Activated CD4-positive, alpha-beta T cell treated with anti-CD3 and anti-CD28 coated beads, Interleukin-2, Interleukin-6, amounts not matched to agents 100 ng/mL and 50 ng/mL, durations not matched to agents 16 hours and 8 hours (primary cell): ENCODE data around the gene PRR12.

Experiments used
- DNase-seq: peaks from one replicate; pipeline ENCODE4 v3.0.0-alpha.2; 2020

Gene PRR12

DNA sequence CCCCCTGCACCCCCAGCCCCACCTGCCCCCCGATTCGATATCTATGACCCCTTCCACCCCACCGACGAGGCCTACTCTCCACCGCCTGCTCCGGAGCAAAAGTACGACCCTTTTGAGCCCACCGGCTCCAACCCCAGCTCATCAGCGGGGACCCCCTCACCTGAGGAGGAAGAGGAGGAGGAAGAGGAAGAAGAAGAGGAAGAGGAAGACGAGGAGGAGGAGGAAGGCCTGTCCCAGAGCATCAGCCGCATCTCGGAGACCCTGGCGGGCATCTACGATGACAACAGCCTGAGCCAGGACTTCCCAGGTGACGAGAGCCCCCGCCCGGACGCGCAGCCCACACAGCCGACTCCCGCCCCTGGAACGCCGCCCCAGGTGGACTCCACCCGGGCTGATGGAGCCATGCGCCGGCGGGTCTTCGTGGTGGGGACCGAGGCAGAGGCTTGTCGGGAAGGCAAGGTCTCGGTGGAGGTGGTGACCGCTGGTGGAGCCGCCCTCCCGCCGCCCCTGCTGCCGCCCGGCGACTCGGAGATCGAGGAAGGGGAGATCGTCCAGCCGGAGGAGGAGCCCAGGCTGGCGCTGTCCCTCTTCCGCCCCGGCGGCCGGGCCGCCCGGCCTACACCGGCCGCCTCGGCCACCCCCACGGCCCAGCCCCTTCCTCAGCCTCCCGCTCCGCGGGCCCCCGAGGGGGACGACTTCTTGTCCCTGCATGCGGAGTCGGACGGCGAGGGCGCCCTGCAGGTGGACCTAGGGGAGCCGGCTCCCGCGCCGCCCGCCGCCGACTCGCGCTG, 60.2 kb downstream of the PRR12 start:
- no peak for DNase-seq

DNA sequence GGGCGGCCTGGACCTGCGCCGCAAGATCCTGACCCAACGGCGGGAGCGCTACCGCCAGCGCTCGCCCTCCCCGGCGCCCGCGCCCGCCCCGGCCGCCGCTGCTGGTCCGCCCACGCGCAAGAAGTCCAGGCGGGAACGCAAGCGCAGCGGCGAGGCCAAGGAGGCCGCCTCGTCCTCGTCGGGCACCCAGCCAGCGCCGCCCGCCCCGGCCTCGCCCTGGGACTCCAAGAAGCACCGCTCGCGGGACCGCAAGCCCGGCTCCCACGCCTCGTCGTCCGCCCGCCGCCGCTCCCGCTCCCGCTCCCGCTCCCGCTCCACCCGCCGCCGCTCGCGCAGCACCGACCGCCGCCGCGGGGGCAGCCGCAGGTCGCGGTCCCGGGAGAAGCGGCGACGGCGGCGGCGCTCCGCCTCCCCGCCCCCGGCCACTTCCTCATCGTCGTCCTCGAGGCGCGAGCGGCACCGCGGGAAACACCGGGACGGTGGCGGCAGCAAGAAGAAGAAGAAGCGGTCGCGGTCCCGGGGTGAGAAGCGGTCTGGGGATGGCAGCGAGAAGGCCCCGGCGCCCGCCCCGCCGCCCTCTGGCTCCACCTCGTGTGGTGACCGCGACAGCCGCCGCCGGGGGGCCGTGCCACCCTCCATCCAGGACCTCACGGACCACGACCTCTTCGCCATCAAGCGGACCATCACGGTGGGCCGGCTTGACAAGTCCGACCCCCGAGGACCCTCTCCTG, 61.0 kb downstream of the PRR12 start:
- no peak for DNase-seq

DNA sequence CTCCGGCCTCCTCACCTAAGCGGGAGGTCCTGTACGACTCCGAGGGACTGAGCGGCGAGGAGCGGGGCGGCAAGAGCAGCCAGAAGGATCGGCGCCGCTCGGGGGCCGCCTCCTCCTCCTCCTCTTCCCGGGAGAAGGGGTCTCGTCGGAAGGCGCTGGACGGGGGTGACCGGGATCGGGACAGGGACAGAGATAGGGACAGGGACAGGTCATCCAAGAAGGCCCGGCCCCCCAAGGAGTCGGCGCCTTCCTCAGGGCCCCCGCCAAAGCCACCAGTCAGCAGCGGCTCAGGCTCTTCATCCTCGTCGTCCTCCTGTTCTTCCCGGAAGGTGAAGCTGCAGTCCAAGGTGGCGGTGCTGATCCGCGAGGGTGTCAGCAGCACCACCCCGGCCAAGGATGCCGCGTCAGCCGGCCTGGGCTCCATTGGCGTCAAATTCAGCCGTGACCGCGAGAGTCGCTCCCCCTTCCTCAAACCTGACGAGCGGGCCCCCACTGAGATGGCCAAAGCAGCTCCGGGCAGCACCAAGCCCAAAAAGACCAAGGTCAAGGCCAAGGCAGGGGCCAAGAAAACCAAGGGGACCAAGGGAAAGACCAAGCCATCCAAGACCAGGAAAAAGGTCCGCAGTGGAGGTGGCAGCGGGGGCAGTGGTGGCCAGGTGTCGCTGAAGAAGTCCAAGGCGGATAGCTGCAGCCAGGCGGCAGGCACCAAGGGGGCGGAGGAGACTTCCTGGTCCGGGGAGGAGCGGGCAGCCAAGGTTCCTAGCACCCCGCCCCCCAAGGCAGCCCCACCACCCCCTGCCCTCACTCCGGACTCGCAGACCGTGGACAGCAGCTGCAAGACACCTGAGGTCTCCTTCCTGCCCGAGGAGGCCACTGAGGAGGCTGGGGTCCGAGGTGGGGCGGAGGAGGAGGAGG, 61.8 kb downstream of the PRR12 start:
- DNase-seq, result no peak

DNA sequence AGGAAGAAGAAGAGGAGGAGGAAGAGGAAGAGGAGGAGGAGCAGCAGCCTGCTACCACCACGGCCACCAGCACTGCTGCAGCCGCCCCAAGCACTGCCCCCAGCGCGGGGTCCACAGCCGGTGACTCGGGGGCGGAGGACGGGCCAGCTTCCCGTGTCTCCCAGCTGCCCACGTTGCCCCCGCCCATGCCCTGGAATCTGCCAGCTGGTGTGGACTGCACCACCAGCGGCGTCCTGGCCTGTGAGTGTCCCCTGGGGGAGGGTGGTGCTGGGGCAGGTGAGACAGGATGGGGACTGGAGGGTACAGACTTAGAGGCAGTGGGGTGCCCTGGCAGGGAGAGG, 62.5 kb downstream of the PRR12 start:
- no peak for DNase-seq

DNA sequence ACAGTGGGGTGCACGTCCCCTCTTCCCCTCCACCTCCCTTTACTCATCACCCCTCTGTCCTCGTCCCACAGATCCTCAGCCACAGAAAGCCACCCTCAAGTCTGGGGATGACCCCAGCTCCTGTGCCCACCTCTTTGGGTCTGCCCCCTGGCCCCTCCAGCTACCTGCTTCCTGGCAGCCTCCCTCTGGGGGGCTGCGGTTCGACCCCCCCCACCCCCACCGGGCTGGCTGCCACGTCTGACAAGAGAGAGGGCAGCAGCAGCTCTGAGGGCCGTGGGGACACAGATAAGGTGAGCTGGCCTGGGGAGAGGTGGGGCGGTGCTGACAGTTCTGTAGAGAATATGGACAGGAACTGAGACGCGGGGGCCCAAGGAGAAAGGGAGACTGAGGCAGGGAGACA, 63.6 kb downstream of the PRR12 start:
- no peak for DNase-seq

DNA sequence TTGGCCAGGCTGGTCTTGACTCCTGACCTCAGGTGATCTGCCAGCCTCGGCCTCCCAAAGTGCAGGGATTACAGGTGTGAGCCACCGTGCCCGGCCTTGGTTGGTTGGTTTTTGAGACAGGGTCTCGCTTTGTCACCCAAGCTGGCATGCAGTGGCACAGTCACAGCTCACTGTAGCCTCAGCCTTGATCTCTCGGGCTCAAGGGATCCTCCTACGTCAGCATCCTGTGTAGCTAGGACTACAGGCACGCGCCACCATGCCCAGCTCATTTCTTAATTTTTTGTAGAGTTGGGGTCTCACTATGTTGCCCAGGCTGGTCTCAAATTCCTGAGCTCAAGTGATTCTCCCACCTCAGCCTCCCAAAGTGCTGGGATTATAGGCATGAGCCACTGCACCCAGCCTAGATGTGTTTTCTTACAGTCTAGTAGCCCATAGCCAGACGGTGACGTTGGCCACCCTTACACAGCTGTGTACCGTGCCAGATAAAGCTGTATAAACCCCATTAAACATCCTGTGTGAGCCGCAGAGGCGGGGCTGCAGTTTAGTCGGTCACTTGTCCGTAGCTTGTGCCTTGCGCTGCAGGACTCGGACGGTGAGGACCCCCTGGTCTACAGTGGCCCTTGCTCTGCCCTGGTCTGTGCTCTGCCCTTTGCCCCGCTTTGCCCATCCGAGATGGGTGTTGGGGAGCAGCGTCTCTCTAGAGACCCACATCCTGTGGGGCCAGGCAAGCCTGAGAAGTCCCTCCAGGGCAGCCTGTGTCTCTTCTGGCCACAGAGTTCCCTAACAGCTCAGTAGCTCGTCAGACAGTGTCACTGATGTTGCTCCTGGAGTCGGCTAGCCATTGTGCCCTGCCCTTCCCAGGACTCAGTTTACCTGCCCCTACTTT, 64.8 kb downstream of the PRR12 start:
- DNase-seq, result no peak

DNA sequence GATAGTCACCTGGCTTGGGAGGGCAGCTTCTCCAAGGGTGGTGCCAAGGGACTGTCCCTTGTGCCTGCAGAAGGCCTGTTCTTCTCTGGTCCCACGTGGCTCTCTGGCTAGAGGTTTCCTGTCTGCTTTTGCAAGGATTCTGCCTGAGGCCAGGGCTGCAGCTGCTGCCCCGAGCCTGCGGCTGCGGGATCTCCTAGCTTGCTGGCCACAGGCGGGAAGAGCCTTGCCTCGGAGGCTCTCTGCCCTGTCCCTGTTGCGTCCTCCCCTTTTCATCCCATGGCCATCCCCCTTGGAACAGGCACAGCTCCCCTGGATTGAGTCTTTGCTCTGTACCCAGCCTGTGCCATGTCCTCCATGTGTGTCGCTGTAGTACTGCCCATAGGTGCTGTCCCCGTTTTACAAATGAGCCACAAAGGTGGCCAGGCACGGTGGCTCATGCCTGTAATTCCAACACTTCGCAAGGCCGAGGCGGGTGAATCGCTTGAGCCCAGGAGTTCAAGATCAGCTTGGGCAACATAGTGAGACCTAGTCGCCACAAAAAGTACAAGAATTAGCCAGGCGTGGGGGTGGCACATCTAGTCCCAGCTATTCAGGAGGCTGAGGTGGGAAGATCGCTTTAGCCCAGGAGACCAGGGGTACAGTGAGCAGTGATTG, 65.6 kb downstream of the PRR12 start:
- no peak for DNase-seq

DNA sequence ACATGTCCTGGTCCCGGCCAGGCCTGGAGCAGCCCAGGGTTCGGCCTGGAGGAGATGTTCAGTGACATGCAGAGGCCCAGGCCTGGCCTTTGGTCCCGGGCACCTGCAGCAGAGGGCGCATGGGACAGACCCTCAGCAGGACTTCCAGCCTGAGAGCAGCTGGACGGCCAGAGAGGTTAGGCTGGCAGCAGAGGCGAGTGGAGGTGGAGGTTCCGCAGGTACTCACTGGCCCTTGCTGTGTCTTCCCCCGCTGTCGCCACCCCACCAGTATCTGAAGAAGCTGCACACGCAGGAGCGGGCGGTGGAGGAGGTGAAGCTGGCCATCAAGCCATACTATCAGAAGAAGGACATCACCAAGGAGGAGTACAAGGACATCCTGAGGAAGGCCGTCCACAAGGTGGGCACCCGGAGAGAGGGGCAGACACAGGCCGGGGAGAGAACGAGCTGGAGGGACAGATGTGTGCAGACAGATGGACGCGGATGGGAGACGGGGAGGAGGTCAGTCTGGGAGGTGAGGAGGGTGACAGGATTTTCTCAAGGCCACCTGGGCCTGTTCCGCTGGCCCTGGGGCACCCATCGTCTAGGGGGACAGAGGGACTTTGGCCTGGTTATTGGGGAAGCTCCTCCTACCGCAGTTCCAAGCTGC, 66.6 kb downstream of the PRR12 start:
- no peak for DNase-seq

DNA sequence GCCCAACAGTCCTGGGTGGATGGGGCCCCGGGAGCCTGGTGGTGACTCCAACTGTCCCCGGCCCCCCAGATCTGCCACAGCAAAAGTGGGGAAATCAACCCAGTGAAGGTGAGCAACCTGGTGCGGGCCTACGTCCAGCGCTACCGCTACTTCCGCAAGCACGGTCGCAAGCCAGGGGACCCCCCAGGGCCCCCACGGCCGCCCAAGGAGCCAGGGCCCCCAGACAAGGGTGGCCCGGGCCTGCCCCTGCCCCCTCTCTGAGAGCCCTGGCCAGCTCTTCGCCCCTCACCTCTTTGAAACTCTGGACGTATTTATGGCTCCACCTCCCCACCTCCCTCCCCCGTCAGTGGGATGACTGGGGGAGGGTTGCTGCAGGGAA, 67.1 kb downstream of the PRR12 start:
- no peak for DNase-seq

DNA sequence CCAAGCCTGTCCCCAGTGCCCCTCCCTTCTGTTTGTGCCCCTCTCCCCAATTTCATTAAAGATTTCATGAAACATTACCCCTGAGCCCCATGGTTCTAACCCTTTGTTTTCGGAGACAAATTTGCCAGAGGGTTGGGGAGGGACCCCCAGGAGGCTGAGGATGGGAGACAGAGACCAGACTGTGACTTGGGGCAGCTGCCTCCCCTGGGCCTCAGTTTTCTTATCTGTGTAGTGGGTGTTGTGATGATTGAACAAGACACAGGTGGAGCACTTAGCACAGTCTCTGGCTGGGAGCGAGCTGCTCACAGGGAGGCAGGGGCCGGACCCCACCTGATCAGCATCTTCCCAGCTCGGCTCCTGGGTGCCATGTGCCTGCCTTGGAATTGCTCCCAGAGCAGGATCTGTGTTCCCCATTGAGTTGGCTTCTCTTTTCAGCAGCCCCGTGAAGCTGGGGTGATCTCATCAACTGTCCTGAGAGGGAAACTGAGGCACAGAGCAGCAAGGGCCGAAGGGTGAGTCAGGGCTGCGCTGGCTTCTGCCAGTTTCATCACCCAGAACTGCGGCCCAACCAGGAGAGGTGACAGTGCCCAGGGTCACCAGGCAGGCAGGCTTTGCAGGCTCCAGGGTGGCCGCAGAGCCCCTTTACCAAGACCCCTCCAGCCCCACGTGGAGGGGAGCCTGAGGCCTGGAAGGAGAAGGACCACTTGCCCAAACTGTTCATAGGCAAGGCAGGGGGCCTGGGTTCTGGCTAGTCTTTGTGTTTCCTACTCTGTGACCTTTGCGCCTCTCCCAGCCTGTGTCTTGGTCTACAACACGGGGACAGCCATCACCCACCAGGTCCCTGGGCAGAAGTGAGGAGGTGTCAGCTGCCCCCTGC, 67.8 kb downstream of the PRR12 start:
- DNase-seq, result no peak

DNA sequence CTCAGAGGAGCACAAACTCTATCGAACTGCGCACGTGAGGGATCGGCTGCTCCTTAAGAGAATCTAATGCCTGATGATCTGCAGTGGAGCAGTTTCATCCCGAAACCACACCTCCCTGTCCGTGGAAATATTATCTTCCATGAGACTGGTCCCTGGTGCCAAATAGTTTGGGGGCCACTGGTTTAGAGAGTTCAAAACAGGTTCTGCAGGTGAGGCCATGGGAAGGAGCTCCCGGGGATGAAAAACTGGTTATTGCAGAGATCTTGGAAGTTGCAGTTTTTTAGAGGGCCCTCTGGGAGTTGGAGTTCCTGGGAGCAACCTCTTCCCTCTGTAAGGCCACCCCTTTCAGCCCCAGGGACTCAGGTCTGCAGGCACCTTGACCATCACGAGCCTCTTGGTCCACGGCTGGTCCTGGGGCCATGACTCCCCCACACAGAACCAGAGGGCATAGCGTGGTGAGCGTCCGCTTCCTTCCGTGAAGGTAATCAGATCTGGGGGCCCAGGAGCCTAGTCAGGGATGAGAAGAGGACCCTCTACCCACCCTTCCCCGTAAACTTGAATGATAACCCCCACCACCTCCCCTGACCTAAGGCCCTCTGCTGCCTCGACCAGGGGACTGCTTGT, 69.5 kb downstream of the PRR12 start:
- DNase-seq, result no peak

DNA sequence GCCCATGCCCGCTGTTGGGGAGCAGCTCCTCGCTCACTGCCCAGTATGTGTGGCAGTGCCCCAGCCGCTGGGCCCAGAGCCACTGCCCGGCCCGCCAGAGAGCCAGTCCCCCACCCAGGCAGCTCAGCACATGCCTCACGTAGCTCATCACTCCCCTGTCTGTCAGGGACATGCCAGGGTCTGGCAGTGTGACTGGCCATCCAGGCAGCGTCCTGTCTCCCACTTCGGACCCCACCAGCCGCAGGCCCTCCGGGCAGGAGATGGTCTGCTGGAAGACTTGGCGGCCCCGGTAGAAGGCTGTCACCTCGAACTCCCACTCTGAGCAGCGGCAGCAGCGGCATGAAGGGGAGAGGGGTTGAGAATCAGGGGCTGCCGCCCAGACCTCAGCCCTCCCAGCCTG, 71.0 kb downstream of the PRR12 start:
- no peak for DNase-seq

DNA sequence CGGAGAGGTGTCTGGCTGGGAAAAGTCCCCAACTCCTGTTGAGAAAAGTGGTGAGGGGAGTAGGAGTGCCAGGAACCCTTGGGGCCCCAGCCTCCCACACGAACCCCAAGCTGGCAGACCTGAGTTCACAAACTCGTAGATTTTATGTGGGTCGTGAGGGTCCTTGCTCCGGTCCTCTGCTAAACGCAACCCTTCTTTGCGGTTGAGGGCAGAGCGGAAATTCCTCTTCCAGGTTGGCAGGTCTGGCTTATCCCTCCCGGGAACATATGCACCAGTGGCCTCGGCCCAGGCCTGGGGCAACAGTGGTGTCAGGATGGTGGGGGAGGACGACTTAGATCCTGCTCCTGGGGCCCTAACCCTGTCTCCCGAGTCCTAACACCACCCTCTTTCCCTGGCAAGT, 72.2 kb downstream of the PRR12 start:
- no peak for DNase-seq

DNA sequence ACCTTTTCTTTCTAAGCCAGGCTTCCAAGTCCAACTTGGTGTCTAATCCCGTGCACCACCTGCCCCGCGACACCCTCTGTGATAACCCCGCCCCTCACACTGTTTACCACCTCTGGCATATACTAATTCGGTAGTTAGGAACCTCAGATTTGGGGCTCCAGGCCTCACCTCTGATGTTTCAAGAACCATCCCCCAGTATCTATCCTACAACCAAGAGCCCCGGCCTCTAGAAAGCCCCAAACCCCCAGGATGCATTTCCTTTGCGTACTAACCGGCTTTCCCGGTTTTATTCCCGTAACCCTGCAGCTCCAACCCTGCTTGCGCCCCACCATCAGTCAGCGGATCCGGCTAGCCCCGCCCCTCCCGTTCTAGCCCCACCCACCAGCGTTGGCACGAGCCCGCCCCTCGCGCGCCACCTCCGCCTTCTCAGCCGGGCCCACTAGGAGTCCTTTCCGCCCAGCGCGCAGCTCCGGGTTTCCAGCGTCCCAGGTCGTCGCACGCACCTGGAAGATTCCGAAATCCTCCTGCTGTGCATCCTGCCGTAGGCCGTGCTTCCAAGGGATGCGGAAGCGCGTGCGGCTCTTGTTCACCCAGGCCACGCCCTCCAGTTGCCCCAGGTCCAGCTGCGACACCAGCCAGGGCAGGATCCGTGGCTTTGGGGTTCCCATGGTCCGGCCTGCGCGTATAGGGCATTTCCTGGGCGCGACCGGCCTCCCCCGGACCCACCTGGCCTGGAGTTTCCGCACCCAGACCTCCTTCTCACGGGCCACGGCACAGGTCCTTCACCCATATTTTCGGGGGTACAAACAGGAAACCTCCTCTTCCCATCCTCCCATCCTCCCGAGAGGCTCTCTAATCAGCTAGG, 73.4 kb downstream of the PRR12 start:
- DNase-seq, result peak; percentile 94

DNA sequence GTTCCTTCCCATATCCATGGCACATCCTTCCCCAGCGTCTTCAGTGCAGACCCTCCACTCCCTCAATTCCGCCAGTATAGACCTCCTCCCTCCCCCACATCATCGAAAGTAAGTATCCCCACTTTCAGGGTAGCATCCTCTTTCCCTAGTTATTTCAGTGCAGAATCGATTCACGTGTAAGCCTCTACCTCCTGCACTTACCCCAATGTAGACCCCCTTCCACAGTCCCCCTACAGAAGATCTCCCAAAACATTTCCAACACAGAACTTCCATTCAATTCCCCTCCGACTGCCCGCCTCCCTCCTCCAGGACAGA, 74.0 kb downstream of the PRR12 start:
- DNase-seq, result no peak

DNA sequence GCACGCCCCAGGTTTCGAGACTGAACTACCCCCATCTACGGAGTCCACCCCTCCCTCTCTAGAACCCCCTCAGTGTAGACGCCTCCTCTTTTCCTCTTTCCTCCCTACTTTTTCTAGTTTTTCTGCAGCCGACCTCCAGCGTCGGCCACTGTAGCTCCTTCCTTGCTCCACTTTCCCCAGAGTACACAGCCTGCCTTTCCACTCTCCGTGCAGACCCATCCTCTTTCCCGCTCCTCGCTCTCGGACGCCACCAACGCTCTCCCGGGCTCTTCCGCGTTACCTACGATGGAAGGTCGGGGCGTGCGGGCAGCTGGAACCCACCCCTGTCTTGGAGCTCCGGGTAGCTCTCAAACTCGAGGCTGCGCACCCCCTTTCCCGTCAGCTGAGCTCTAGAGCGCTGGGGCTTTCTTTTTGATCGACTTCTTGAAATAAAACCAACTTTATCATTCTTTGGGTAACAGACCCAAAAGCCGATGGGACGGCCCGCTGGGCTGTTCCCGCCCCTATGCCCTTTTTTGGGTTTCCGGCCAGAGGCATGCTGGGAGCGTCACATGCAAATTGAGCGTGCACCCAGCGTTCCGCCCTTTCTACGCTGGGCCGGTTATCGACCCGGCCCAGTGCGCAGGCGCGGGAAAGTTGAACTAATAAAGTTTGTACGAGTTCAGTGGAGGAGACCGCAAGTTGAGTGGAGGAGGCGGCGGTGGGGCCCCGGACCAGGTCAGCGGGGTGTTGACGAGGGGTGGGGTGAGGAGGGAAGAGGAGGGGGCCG, 74.6 kb downstream of the PRR12 start, which contains the start of the genes BCL2L12 and IRF3:
BCL2L12 (plus strand) TSS at position 583 of the 769 bp plus-strand sequence. CDS start 760 bp downstream, outside the sequence.
IRF3 (minus strand) TSS at position 507 of the 769 bp plus-strand sequence. CDS start 1,019 bp downstream, outside the sequence.
- peak; percentile 100 for DNase-seq

DNA sequence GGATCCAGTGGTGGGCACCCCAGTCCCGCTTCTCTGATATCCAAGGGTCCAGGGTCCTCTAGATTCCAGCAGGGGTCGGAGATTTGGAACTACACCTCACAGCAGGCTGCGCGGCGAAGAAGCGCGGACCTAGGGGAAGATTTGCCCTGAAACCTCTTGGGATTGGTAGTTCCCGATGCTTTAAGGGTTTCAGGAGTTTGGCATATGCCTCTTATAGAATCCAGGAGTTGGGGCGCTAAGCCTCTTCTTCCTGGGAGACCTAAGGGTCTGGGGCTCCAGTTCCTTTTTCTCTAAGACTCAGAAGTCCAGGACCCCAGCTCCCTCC, 75.1 kb downstream of the PRR12 start:
- DNase-seq, result no peak

DNA sequence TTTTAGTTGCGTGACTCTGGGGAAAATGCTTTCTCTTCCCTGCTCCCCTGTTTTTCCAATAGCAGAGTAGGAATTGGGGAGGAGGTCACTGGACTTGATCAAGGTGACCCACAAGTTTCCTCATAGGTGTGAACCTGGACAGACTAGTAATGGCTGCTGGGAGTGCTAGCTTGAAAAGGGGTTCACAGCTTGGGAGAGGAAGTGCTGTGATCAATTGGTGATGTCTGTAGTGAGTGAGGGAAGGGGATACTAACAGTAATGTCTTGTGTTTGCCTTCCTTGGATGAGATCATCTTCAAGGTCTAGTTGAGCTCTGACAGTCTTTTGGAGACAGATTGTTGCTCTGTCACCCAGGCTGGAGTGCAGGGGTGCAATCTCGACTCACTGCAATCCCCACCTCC, 76.5 kb downstream of the PRR12 start:
- DNase-seq, result no peak
